HepG2 (cell line): ENCODE results near the gene PMIS2. TPM values are rescaled to one million over a fixed set of nuclear protein-coding genes. Genes with fewer than 3 reads are reported as not detected.

Source experiments
- ESRRA ChIP-seq: sonication (generic); formaldehyde crosslinking; IDR thresholded peaks from 2 replicates; pipeline ENCODE4 v1.5.1; 2020; ENCODE audit warnings: mild to moderate bottlenecking, low read depth, missing genetic modification reagents
- NR2F1 ChIP-seq, 2 experiments: fragments of 450-650 bp in 1 of 2; formaldehyde crosslinking in 1 of 2; IDR thresholded peaks; 2 replicates each; pipeline versions ENCODE4 v1.5.0 to v1.6.1; 2016 to 2020; ENCODE audit warnings: mild to moderate bottlenecking in 1 of 2, missing compliant biosample characterization in 1 of 2, missing genetic modification reagents in 1 of 2, moderate library complexity in 1 of 2
- NR2F2 ChIP-seq: IDR thresholded peaks from 2 replicates; pipeline ENCODE4 v1.6.1; 2012; ENCODE audit warnings: low read depth, inconsistent platforms, borderline replicate concordance
- PAX8 ChIP-seq: sonication (generic); formaldehyde crosslinking; IDR thresholded peaks from 2 replicates; pipeline ENCODE4 v1.8.0; 2022; ENCODE audit warnings: mild to moderate bottlenecking, missing genetic modification reagents, borderline replicate concordance
- SKIL ChIP-seq: sonication (generic); formaldehyde crosslinking; IDR thresholded peaks from 2 replicates; pipeline ENCODE4 v1.8.0; 2022; ENCODE audit warnings: missing genetic modification reagents, mild to moderate bottlenecking, moderate library complexity, borderline replicate concordance
- ZNF274 ChIP-seq: sonication (generic); formaldehyde crosslinking; IDR thresholded peaks from 2 replicates; pipeline ENCODE4 v1.5.1; 2020; ENCODE audit warnings: mild to moderate bottlenecking, missing genetic modification reagents
- ZNF557 ChIP-seq: sonication (generic); formaldehyde crosslinking; IDR thresholded peaks from 2 replicates; pipeline ENCODE4 v1.4.0; 2020; ENCODE audit warnings: missing genetic modification reagents
- ZNF576 ChIP-seq: sonication (generic); formaldehyde crosslinking; IDR thresholded peaks from 2 replicates; pipeline ENCODE4 v1.4.0; 2020; ENCODE audit warnings: mild to moderate bottlenecking, missing genetic modification reagents
- polyA plus RNA-seq, 8 experiments: library from polyadenylated mRNA; depleted of rRNA in 3 of 8; stranded (reverse) in 7 of 8; unstranded in 1 of 8; fragments of >200 nt; fragmentation: Illumina TruSeq in 4 of 8; extraction: Trizol in 4 of 8; gene quantifications; 2 replicates each; pipeline versions ENCODE4 v1.2.1 to v1.2.3, GENCODE V29; 2011 to 2016; ENCODE audit warnings: low read depth in 4 of 8, missing spikeins in 1 of 8, mixed read lengths in 1 of 8; ENCODE audit not compliant: insufficient read depth in 1 of 8
- total RNA-seq, 5 experiments: library from RNA; depleted of rRNA; stranded (reverse); fragments of >200 nt; fragmentation: Illumina TruSeq; extraction: Trizol; gene quantifications; 2 replicates each; pipeline ENCODE4 v1.2.3, GENCODE V29; 2016; ENCODE audit warnings: low read depth in 1 of 5
- TF ChIP-seq, protein P1 (sequence below): sonication (generic); formaldehyde crosslinking; IDR thresholded peaks from 2 replicates; pipeline ENCODE4 v1.9.0; 2021; ENCODE audit warnings: mild to moderate bottlenecking, missing genetic modification reagents
- TF ChIP-seq, protein P2 (sequence below): sonication (generic); formaldehyde crosslinking; IDR thresholded peaks from 2 replicates; pipeline ENCODE4 v1.5.0; 2020; ENCODE audit warnings: mild to moderate bottlenecking, missing genetic modification reagents, borderline replicate concordance
- TF ChIP-seq, protein P3 (sequence below): sonication (generic); formaldehyde crosslinking; IDR thresholded peaks from 2 replicates; pipeline ENCODE4 v1.4.0; 2020; ENCODE audit warnings: missing genetic modification reagents, borderline replicate concordance

PMIS2 gene
- total and polyA plus RNA-seq, 2 of the 13 experiments (the other 11 are each of a cell fraction or from before 2014, with no cell fraction given), result not detected

DNA sequence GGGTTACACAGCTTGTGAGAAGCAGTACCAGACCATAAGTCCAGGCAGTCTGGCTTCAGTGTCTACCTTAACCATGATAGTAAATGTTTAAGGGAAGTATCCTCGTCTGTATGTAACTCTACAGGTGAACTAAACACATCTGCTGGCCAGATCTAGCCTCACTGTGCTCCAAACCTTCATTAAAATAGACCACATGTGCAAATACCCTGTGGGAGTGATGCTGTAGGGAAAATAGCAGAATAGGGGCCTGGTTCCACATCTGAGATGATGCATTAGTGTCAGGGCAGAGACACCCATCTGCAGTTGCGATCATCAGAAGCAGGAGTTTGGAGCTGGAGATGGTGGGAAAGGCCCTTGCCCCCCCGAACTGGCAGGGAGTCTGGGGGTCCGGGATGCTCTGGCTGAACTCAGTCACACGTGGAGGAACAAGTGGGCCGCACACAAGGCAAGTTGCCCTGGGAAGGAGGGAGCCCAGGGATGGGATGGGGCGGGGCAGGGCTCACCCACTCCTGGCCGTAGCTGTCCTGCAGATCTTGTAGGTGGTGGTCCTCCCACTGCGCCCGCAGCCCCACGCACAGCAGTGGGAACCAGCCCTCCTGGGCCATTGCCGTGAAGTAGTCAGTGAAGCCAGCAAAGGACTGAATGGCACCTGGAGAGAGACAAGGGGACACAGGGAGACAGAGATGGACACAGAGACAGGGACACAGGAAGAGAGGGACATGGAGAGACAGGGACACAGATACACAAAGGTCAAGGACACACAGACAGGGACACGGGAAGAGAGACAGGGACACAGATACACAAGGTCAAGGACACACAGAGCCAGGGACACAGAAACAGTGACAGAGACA, 33.2 kb upstream of the PMIS2 start (continued):
- TF ChIP-seq, protein P1, sequence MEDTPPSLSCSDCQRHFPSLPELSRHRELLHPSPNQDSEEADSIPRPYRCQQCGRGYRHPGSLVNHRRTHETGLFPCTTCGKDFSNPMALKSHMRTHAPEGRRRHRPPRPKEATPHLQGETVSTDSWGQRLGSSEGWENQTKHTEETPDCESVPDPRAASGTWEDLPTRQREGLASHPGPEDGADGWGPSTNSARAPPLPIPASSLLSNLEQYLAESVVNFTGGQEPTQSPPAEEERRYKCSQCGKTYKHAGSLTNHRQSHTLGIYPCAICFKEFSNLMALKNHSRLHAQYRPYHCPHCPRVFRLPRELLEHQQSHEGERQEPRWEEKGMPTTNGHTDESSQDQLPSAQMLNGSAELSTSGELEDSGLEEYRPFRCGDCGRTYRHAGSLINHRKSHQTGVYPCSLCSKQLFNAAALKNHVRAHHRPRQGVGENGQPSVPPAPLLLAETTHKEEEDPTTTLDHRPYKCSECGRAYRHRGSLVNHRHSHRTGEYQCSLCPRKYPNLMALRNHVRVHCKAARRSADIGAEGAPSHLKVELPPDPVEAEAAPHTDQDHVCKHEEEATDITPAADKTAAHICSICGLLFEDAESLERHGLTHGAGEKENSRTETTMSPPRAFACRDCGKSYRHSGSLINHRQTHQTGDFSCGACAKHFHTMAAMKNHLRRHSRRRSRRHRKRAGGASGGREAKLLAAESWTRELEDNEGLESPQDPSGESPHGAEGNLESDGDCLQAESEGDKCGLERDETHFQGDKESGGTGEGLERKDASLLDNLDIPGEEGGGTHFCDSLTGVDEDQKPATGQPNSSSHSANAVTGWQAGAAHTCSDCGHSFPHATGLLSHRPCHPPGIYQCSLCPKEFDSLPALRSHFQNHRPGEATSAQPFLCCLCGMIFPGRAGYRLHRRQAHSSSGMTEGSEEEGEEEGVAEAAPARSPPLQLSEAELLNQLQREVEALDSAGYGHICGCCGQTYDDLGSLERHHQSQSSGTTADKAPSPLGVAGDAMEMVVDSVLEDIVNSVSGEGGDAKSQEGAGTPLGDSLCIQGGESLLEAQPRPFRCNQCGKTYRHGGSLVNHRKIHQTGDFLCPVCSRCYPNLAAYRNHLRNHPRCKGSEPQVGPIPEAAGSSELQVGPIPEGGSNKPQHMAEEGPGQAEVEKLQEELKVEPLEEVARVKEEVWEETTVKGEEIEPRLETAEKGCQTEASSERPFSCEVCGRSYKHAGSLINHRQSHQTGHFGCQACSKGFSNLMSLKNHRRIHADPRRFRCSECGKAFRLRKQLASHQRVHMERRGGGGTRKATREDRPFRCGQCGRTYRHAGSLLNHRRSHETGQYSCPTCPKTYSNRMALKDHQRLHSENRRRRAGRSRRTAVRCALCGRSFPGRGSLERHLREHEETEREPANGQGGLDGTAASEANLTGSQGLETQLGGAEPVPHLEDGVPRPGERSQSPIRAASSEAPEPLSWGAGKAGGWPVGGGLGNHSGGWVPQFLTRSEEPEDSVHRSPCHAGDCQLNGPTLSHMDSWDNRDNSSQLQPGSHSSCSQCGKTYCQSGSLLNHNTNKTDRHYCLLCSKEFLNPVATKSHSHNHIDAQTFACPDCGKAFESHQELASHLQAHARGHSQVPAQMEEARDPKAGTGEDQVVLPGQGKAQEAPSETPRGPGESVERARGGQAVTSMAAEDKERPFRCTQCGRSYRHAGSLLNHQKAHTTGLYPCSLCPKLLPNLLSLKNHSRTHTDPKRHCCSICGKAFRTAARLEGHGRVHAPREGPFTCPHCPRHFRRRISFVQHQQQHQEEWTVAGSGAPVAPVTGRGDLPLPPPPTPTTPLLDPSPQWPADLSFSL (CRISPR knock-in tag), result peak; percentile 57; the same call in 1 of the 2 replicates
- TF ChIP-seq NR2F2 (peak; percentile 67), ZNF557 (no peak), NR2F1 (CRISPR knock-in tag; IDR thresholded peaks at IDR 0.05) (peak; percentile 51 to 69), ZNF274 (CRISPR knock-in tag) (no peak), ZNF576 (CRISPR knock-in tag) (no peak), SKIL (peak; percentile 81), ESRRA (CRISPR knock-in tag) (peak; percentile 99), PAX8 (CRISPR knock-in tag) (0 out of 2 replicates have a peak, but pooled peaks have one; percentile 30)
- TF ChIP-seq, protein P2, sequence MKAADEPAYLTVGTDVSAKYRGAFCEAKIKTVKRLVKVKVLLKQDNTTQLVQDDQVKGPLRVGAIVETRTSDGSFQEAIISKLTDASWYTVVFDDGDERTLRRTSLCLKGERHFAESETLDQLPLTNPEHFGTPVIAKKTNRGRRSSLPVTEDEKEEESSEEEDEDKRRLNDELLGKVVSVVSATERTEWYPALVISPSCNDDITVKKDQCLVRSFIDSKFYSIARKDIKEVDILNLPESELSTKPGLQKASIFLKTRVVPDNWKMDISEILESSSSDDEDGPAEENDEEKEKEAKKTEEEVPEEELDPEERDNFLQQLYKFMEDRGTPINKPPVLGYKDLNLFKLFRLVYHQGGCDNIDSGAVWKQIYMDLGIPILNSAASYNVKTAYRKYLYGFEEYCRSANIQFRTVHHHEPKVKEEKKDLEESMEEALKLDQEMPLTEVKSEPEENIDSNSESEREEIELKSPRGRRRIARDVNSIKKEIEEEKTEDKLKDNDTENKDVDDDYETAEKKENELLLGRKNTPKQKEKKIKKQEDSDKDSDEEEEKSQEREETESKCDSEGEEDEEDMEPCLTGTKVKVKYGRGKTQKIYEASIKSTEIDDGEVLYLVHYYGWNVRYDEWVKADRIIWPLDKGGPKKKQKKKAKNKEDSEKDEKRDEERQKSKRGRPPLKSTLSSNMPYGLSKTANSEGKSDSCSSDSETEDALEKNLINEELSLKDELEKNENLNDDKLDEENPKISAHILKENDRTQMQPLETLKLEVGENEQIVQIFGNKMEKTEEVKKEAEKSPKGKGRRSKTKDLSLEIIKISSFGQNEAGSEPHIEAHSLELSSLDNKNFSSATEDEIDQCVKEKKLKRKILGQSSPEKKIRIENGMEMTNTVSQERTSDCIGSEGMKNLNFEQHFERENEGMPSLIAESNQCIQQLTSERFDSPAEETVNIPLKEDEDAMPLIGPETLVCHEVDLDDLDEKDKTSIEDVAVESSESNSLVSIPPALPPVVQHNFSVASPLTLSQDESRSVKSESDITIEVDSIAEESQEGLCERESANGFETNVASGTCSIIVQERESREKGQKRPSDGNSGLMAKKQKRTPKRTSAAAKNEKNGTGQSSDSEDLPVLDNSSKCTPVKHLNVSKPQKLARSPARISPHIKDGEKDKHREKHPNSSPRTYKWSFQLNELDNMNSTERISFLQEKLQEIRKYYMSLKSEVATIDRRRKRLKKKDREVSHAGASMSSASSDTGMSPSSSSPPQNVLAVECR (CRISPR knock-in tag), result peak; percentile 26; the same call in 1 of the 2 replicates
- TF ChIP-seq, protein P3, sequence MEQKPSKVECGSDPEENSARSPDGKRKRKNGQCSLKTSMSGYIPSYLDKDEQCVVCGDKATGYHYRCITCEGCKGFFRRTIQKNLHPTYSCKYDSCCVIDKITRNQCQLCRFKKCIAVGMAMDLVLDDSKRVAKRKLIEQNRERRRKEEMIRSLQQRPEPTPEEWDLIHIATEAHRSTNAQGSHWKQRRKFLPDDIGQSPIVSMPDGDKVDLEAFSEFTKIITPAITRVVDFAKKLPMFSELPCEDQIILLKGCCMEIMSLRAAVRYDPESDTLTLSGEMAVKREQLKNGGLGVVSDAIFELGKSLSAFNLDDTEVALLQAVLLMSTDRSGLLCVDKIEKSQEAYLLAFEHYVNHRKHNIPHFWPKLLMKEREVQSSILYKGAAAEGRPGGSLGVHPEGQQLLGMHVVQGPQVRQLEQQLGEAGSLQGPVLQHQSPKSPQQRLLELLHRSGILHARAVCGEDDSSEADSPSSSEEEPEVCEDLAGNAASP, result peak; percentile 46; the same call in 1 of the 2 replicates
